Cardiac muscle cell (in vitro differentiated cells and primary cell): ENCODE results near the gene ERMP1. TPM values are rescaled to one million over a fixed set of nuclear protein-coding genes. Genes with fewer than 3 reads are reported as not detected.

ENCODE experiments used
- DNase-seq, 2 donors: peaks; one replicate each; pipeline versions ENCODE4 v3.0.0 to v3.0.0-alpha.2; 2010 to 2017; ENCODE audit warnings: low read depth in 1 of 2, low spot score in 1 of 2
- H3K27ac ChIP-seq: fragments of 200-600 bp; sonication (generic); 2 replicates; pipeline ENCODE4 v1.5.1; 2016
- H3K27me3 ChIP-seq: fragments of 200-600 bp; sonication (generic); 2 replicates; pipeline ENCODE4 v1.6.0; 2016; ENCODE audit warnings: control low read depth
- H3K36me3 ChIP-seq: fragments of 200-600 bp; sonication (generic); 2 replicates; pipeline ENCODE4 v1.5.1; 2016; ENCODE audit warnings: control low read depth
- H3K4me1 ChIP-seq: fragments of 200-600 bp; sonication (generic); 2 replicates; pipeline ENCODE4 v1.8.1; 2017; ENCODE audit warnings: low read depth, mild to moderate bottlenecking, mixed run types
- H3K4me3 ChIP-seq: fragments of 200-600 bp; sonication (generic); 2 replicates; pipeline ENCODE4 v1.5.1; 2016; ENCODE audit warnings: mild to moderate bottlenecking
- H3K9me3 ChIP-seq: fragments of 200-600 bp; sonication (generic); 2 replicates; pipeline ENCODE4 v1.5.1; 2017; ENCODE audit warnings: low read depth, mild to moderate bottlenecking, control low read depth
- CTCF ChIP-seq: IDR thresholded peaks from 2 replicates; pipeline ENCODE4 v1.5.1; 2012; ENCODE audit warnings: low read depth, mild to moderate bottlenecking, low read length
- polyA plus RNA-seq: library from polyadenylated mRNA; unstranded; fragments of >200 nt; fragmentation: Nextera tagmentation; extraction: Ambion mirVana; gene quantifications from 2 replicates; pipeline ENCODE4 v1.2.1, GENCODE V29; 2016
- total RNA-seq: library from RNA; depleted of rRNA; stranded (reverse); fragments of >200 nt; gene quantifications from 2 replicates; pipeline ENCODE4 v1.2.3, GENCODE V29; 2016

Gene ERMP1
- total and polyA plus RNA-seq, 2 experiments from 2014 or later, result 18.1 to 31.5 TPM

GRCh38 chr9:5736563-5737346 lies 96.2 kb downstream of the ERMP1 start:
- H3K4me1 ChIP-seq, result no peaks in the 10 kb centered on the region
- no peak for TF ChIP-seq CTCF
- no peak for DNase-seq
- peaks cover 13% of the 10 kb centered on the region for H3K36me3 ChIP-seq
- no peaks in the 10 kb centered on the region for H3K9me3 ChIP-seq
- H3K27me3 ChIP-seq, result no peaks in the 10 kb centered on the region
- H3K27ac ChIP-seq, result no peak overlapping the region
- H3K4me3 ChIP-seq, result no peak overlapping the region

GRCh38 chr9:5735072-5735471 lies 97.8 kb downstream of the ERMP1 start:
- no peak overlapping the region for H3K4me3 ChIP-seq
- no peaks in the 10 kb centered on the region for H3K4me1 ChIP-seq
- H3K27ac ChIP-seq, result no peak overlapping the region
- H3K27me3 ChIP-seq, result no peaks in the 10 kb centered on the region
- no peak for DNase-seq
- H3K9me3 ChIP-seq, result no peaks in the 10 kb centered on the region
- H3K36me3 ChIP-seq, result peaks cover 13% of the 10 kb centered on the region
- no peak for TF ChIP-seq CTCF

Other genes starting within 250 kb of the ERMP1 start
- 29.8 and 33.7 TPM in 2 replicates for gene RIC1, start 204.0 kb downstream of the ERMP1 start, total RNA-seq
- gene RIC1, start 204.0 kb downstream of the ERMP1 start, polyA plus RNA-seq, result 9.7 and 15.2 TPM in 2 replicates
- not detected in 2 replicates for gene MLANA, start 57.8 kb upstream of the ERMP1 start, total RNA-seq
- gene MLANA, start 57.8 kb upstream of the ERMP1 start, polyA plus RNA-seq, result 0.94 TPM in 1 of 2 replicates, not detected in the other
- gene RANBP6, start 182.5 kb upstream of the ERMP1 start, total RNA-seq, result 16.0 and 18.0 TPM in 2 replicates
- gene RANBP6, start 182.5 kb upstream of the ERMP1 start, polyA plus RNA-seq, result 17.1 and 23.8 TPM in 2 replicates